HG02571 (cell line): ENCODE results near the gene CNTNAP4.

Source experiments
- ATAC-seq: cut with Tn5 transposase; IDR thresholded peaks from one replicate; pipeline ENCODE4 v1.9.1; 2021; ENCODE audit warnings: mild to moderate bottlenecking, moderate library complexity; ENCODE audit not compliant: unreplicated experiment

CNTNAP4 gene

GRCh38 chr16:76484020-76484419, 206.8 kb downstream of the CNTNAP4 start:
- ATAC-seq = no peak

GRCh38 chr16:76486740-76487139, 209.5 kb downstream of the CNTNAP4 start:
- no peak for ATAC-seq

- ATAC-seq = no peak
These were observed 210.3 kb downstream of the CNTNAP4 start for GRCh38 chr16:76487411-76488064.

- ATAC-seq = no peak
These were observed 210.8 kb downstream of the CNTNAP4 start for GRCh38 chr16:76488065-76488417.

GRCh38 chr16:76490036-76490639, 212.9 kb downstream of the CNTNAP4 start:
- ATAC-seq = no peak

GRCh38 chr16:76500006-76500405, 222.8 kb downstream of the CNTNAP4 start:
- no peak for ATAC-seq

GRCh38 chr16:76502063-76502462, 224.9 kb downstream of the CNTNAP4 start:
- ATAC-seq = no peak

GRCh38 chr16:76502555-76502954, 225.4 kb downstream of the CNTNAP4 start:
- ATAC-seq = no peak

- no peak for ATAC-seq
These were observed 225.9 kb downstream of the CNTNAP4 start for GRCh38 chr16:76503091-76503490.

- ATAC-seq = no peak
These were observed 234.0 kb downstream of the CNTNAP4 start for GRCh38 chr16:76511203-76511602.

GRCh38 chr16:76518781-76519180, 241.6 kb downstream of the CNTNAP4 start:
- no peak for ATAC-seq

GRCh38 chr16:76524356-76524755, 247.2 kb downstream of the CNTNAP4 start:
- ATAC-seq = no peak

- no peak for ATAC-seq
These were observed 247.6 kb downstream of the CNTNAP4 start for GRCh38 chr16:76524769-76525168.

GRCh38 chr16:76527244-76527643, 250.0 kb downstream of the CNTNAP4 start:
- no peak for ATAC-seq

GRCh38 chr16:76529120-76529519, 251.9 kb downstream of the CNTNAP4 start:
- no peak for ATAC-seq

GRCh38 chr16:76531236-76531635, 254.0 kb downstream of the CNTNAP4 start:
- no peak for ATAC-seq

GRCh38 chr16:76532188-76532973, 255.2 kb downstream of the CNTNAP4 start:
- no peak for ATAC-seq

- no peak for ATAC-seq
These were observed 262.4 kb downstream of the CNTNAP4 start for GRCh38 chr16:76539609-76540008.

- ATAC-seq = no peak
These were observed 263.9 kb downstream of the CNTNAP4 start for GRCh38 chr16:76541070-76541469.

GRCh38 chr16:76565542-76565941, 288.3 kb downstream of the CNTNAP4 start:
- no peak for ATAC-seq

GRCh38 chr16:76571755-76572154, 294.6 kb downstream of the CNTNAP4 start:
- ATAC-seq = no peak

- no peak for ATAC-seq
These were observed 296.1 kb downstream of the CNTNAP4 start for GRCh38 chr16:76573281-76573680.
